Tibial artery (tissue), 4 donors: Measurements from ENCODE around the gene SLC2A9.

ENCODE experiments used
- DNase-seq, 2 donors: peaks; one replicate each; pipeline ENCODE4 v3.0.0-alpha.2; 2019
- H3K27ac ChIP-seq, 2 donors: fragments of 200-600 bp; sonication (generic) in 1 of 2; 1 replicate in 1 of 2; 2 replicates in 1 of 2; pipeline ENCODE4 v1.5.1; 2018 to 2019; ENCODE audit warnings: mild to moderate bottlenecking in 1 of 2
- H3K27me3 ChIP-seq, 2 donors: fragments of 200-600 bp; sonication (generic) in 1 of 2; one replicate each; pipeline versions ENCODE4 v1.5.1 to v1.6.0; 2016 to 2019
- H3K36me3 ChIP-seq, 3 donors: fragments of 200-600 bp; sonication (generic) in 2 of 3; one replicate each; pipeline ENCODE4 v1.5.1; 2016 to 2019; ENCODE audit warnings: mild to moderate bottlenecking in 2 of 3
- H3K4me1 ChIP-seq, 4 donors: fragments of 200-600 bp; sonication (generic) in 2 of 4; 1 replicate in 3 of 4; 2 replicates in 1 of 4; pipeline ENCODE4 v1.5.1; 2016 to 2019
- H3K4me3 ChIP-seq, 2 donors: fragments of 200-600 bp; sonication (generic) in 1 of 2; 1 replicate in 1 of 2; 2 replicates in 1 of 2; pipeline ENCODE4 v1.5.1; 2018 to 2019; ENCODE audit warnings: mild to moderate bottlenecking in 2 of 2
- H3K9me3 ChIP-seq, 3 donors: fragments of 200-600 bp; sonication (generic) in 1 of 3; one replicate each; pipeline ENCODE4 v1.5.1; 2016 to 2019
- CTCF ChIP-seq, 2 experiments: fragments of 200-600 bp in 1 of 2; fragments of 450-650 bp in 1 of 2; IDR thresholded peaks; one replicate each; pipeline ENCODE4 v1.5.1; 2017 to 2019; ENCODE audit warnings: antibody characterized with exemption in 2 of 2, mild to moderate bottlenecking in 1 of 2, moderate library complexity in 1 of 2
- intact Hi-C: fragments of 100-400 bp; cut with DNase I; formaldehyde crosslinking; loops from one replicate; pipeline ENCODE4 v1.15.0; 2023; ENCODE audit warnings: low total_unique reads

SLC2A9 gene

GRCh38 chr4:9932771-9933170, 88.5 kb downstream of the SLC2A9 start:
- no peaks in the 10 kb centered on the region for H3K27me3 ChIP-seq

GRCh38 chr4:9931146-9931545, 90.2 kb downstream of the SLC2A9 start:
- Histone ChIP-seq H3K36me3 (no peaks in the 10 kb centered on the region), H3K27me3 (no peaks in the 10 kb centered on the region), H3K27ac (no peak overlapping the region), H3K4me1 (peaks cover 0 to 9% (median 0%) of the 10 kb centered on the region in 4 donors), H3K9me3 (no peaks in the 10 kb centered on the region), H3K4me3 (no peak overlapping the region)
- no peak for DNase-seq
- intact Hi-C loops = no loop called here
- no peak for TF ChIP-seq CTCF (IDR thresholded peaks at IDR 0.05)

More at GRCh38 chr4:9932771-9933170, 88.5 kb downstream of the SLC2A9 start:
- no peaks in the 10 kb centered on the region for H3K9me3 ChIP-seq
- no peaks in the 10 kb centered on the region for H3K36me3 ChIP-seq
- TF ChIP-seq CTCF (IDR thresholded peaks at IDR 0.05) = no peak
- intact Hi-C loops = no loop called here
- DNase-seq = no peak
- no peak overlapping the region for H3K27ac ChIP-seq
- H3K4me1 ChIP-seq = no peaks in the 10 kb centered on the region
- no peak overlapping the region for H3K4me3 ChIP-seq

GRCh38 chr4:9929111-9929510, 92.2 kb downstream of the SLC2A9 start:
- no peak for TF ChIP-seq CTCF (IDR thresholded peaks at IDR 0.05)

GRCh38 chr4:9927341-9928007, 93.8 kb downstream of the SLC2A9 start:
- peaks cover 0 to 9% (median 0%) of the 10 kb centered on the region in 4 donors for H3K4me1 ChIP-seq
- intact Hi-C loops = no loop called here
- TF ChIP-seq CTCF (IDR thresholded peaks at IDR 0.05) = no peak

More at GRCh38 chr4:9929111-9929510, 92.2 kb downstream of the SLC2A9 start:
- DNase-seq = no peak
- no peaks in the 10 kb centered on the region for H3K9me3 ChIP-seq
- intact Hi-C loops = no loop called here
- no peaks in the 10 kb centered on the region for H3K36me3 ChIP-seq
- no peak overlapping the region for H3K27ac ChIP-seq
- peaks cover 0 to 9% (median 0%) of the 10 kb centered on the region in 4 donors for H3K4me1 ChIP-seq
- H3K4me3 ChIP-seq = no peak overlapping the region
- H3K27me3 ChIP-seq = no peaks in the 10 kb centered on the region

GRCh38 chr4:9926586-9926985, 94.7 kb downstream of the SLC2A9 start:
- no peak for DNase-seq
- Histone ChIP-seq H3K4me3 (no peak overlapping the region), H3K27me3 (no peaks in the 10 kb centered on the region), H3K36me3 (no peaks in the 10 kb centered on the region), H3K27ac (no peak overlapping the region), H3K9me3 (no peaks in the 10 kb centered on the region), H3K4me1 (peaks cover 0 to 9% (median 0%) of the 10 kb centered on the region in 4 donors)
- TF ChIP-seq CTCF (IDR thresholded peaks at IDR 0.05) = no peak
- intact Hi-C loops = no loop called here

More at GRCh38 chr4:9927341-9928007, 93.8 kb downstream of the SLC2A9 start:
- no peak for DNase-seq
- no peaks in the 10 kb centered on the region for H3K27me3 ChIP-seq
- H3K9me3 ChIP-seq = no peaks in the 10 kb centered on the region
- H3K4me3 ChIP-seq = no peak overlapping the region
- no peak overlapping the region for H3K27ac ChIP-seq
- H3K36me3 ChIP-seq = no peaks in the 10 kb centered on the region
